ENCODE measurements around the gene RHCG.

The RHCG gene
- total RNA-seq, result 0 reads per million in 2 donors

GRCh38 chr15:89496155-89497098, at the start of gene RHCG:
Gene RHCG, minus strand, starts transcription at chr15:89496583. Its CDS starts 39 bp downstream, at chr15:89496544.
- peak in 1 of 5 experiments; percentile 30 for DNase-seq

GRCh38 chr15:89543389-89543788, 47.0 kb upstream of the RHCG start:
- no peak for DNase-seq

GRCh38 chr15:89542369-89542768, 46.0 kb upstream of the RHCG start:
- no peak for DNase-seq

GRCh38 chr15:89539027-89539426, 42.6 kb upstream of the RHCG start:
- no peak for DNase-seq

GRCh38 chr15:89533861-89534544, 37.6 kb upstream of the RHCG start:
- DNase-seq, result no peak

GRCh38 chr15:89531796-89532537, 35.6 kb upstream of the RHCG start:
- peak in 1 of 5 experiments; percentile 15 for DNase-seq

GRCh38 chr15:89530976-89531375, 34.6 kb upstream of the RHCG start:
- DNase-seq, result no peak

- no peak for DNase-seq
These were observed 32.5 kb upstream of the RHCG start for GRCh38 chr15:89528757-89529352.

- DNase-seq, result no peak
These were observed 30.4 kb upstream of the RHCG start for GRCh38 chr15:89526601-89527441.

GRCh38 chr15:89526181-89526580, 29.8 kb upstream of the RHCG start:
- DNase-seq, result no peak

GRCh38 chr15:89524184-89524583, 27.8 kb upstream of the RHCG start:
- DNase-seq, result no peak

- DNase-seq, result no peak
These were observed 26.7 kb upstream of the RHCG start for GRCh38 chr15:89523101-89523500.

- no peak for DNase-seq
These were observed 25.2 kb upstream of the RHCG start for GRCh38 chr15:89521605-89522004.

- no peak for DNase-seq
These were observed 19.1 kb upstream of the RHCG start for GRCh38 chr15:89515477-89515876.

- no peak for DNase-seq
These were observed 18.4 kb upstream of the RHCG start for GRCh38 chr15:89514596-89515406.

- no peak for DNase-seq
These were observed 17.8 kb upstream of the RHCG start for GRCh38 chr15:89514186-89514585.

GRCh38 chr15:89513284-89513683, 16.9 kb upstream of the RHCG start:
- DNase-seq, result no peak

- no peak for DNase-seq
These were observed 16.2 kb upstream of the RHCG start for GRCh38 chr15:89512631-89513030.

GRCh38 chr15:89506026-89506686, 9.8 kb upstream of the RHCG start:
- no peak for DNase-seq

GRCh38 chr15:89504166-89504565, 7.8 kb upstream of the RHCG start:
- DNase-seq, result no peak
